C4-2B (cell line): Measurements from ENCODE around the gene ANXA2R.

Source experiments
- CTCF ChIP-seq: fragments of 450-650 bp; conservative IDR thresholded peaks from 2 replicates; pipeline ENCODE4 v1.5.1; 2017; ENCODE audit warnings: mild to moderate bottlenecking
- ZFX ChIP-seq: fragments of 450-650 bp; IDR thresholded peaks from 2 replicates; pipeline ENCODE4 v1.6.1; 2017

DNA sequence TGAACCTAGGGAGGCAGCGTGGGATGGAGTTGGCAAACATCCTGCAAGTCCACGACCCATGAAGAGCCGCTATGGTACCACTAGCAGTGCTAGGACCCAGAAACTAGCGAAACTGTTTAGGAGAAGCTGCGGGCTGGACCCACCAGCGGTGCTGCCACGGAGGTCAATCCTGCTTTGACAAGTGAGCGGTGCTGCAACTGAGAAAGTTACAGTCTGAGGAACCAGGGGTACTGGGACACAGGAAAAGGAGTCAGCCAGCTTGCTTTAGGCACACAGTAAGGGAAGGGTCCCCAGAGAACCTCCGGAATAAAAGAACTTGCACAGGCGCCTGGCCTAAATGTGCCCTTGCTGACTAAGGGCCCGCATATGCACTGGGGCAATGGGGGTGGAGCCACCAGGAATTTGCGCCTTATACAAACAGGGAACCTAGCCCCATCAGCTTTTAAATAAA, 23.6 kb upstream of the ANXA2R start:
- TF ChIP-seq CTCF (no peak), ZFX (no peak)
